Peyer's patch (tissue), 4 donors: ENCODE results near the gene GALNT12.

Experiments
- CTCF ChIP-seq, 6 experiments: fragments of 450-650 bp in 4 of 6; fragments of 200-600 bp in 2 of 6; sonication (generic) in 1 of 6; IDR thresholded peaks; one replicate each; pipeline ENCODE4 v1.5.1; 2017 to 2019; ENCODE audit warnings: antibody characterized with exemption in 6 of 6, mild to moderate bottlenecking in 3 of 6, moderate library complexity in 1 of 6
- POLR2A ChIP-seq, 2 donors: fragments of 450-650 bp; IDR thresholded peaks; one replicate each; pipeline ENCODE4 v1.5.1; 2017; ENCODE audit warnings: antibody characterized with exemption in 2 of 2, mild to moderate bottlenecking in 2 of 2, moderate library complexity in 2 of 2

DNA sequence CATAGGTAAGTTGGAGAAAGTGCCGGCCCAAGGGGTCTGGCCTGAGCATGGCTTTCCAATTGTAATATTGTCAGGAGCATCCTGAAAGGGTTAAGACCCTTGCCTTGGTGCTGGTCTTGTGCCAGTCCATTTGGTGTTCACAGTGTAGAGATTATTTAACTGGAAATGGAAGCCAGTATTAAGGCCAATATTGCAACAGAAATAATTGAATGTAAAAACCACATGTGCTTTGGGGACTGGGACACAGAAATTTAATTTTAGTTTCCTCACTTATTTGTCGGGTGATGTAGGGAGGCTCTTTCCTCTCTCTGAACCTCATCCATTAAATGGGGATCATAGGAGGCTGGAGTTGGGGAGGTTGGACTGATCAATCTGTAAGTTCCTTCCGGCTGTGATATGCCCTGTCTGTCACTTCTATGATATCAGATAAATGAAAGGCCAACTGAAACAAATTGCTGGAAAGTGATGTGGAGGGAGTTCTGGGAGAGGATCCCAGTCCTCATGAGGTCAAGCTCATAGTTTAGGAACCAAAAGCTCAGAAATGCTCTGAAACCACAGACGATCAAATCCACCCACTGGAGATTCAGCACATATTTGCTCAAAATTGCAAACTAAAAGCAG is 81.4 kb downstream of the GALNT12 start:
- TF ChIP-seq CTCF (IDR thresholded peaks at IDR 0.05) = no peak
- TF ChIP-seq POLR2A (IDR thresholded peaks at IDR 0.05) = no peak
